Cardiac muscle cell (in vitro differentiated cells and primary cell): ENCODE data around the gene ABHD6. TPM values are rescaled to one million over a fixed set of nuclear protein-coding genes. Genes with fewer than 3 reads are reported as not detected.

Source experiments
- DNase-seq, 2 donors: peaks; one replicate each; pipeline versions ENCODE4 v3.0.0 to v3.0.0-alpha.2; 2010 to 2017; ENCODE audit warnings: low read depth in 1 of 2, low spot score in 1 of 2
- H3K27ac ChIP-seq: fragments of 200-600 bp; sonication (generic); 2 replicates; pipeline ENCODE4 v1.5.1; 2016
- H3K27me3 ChIP-seq: fragments of 200-600 bp; sonication (generic); 2 replicates; pipeline ENCODE4 v1.6.0; 2016; ENCODE audit warnings: control low read depth
- H3K36me3 ChIP-seq: fragments of 200-600 bp; sonication (generic); 2 replicates; pipeline ENCODE4 v1.5.1; 2016; ENCODE audit warnings: control low read depth
- H3K4me1 ChIP-seq: fragments of 200-600 bp; sonication (generic); 2 replicates; pipeline ENCODE4 v1.8.1; 2017; ENCODE audit warnings: low read depth, mild to moderate bottlenecking, mixed run types
- H3K4me3 ChIP-seq: fragments of 200-600 bp; sonication (generic); 2 replicates; pipeline ENCODE4 v1.5.1; 2016; ENCODE audit warnings: mild to moderate bottlenecking
- H3K9me3 ChIP-seq: fragments of 200-600 bp; sonication (generic); 2 replicates; pipeline ENCODE4 v1.5.1; 2017; ENCODE audit warnings: low read depth, mild to moderate bottlenecking, control low read depth
- CTCF ChIP-seq: IDR thresholded peaks from 2 replicates; pipeline ENCODE4 v1.5.1; 2012; ENCODE audit warnings: low read depth, mild to moderate bottlenecking, low read length
- polyA plus RNA-seq: library from polyadenylated mRNA; unstranded; fragments of >200 nt; fragmentation: Nextera tagmentation; extraction: Ambion mirVana; gene quantifications from 2 replicates; pipeline ENCODE4 v1.2.1, GENCODE V29; 2016
- total RNA-seq: library from RNA; depleted of rRNA; stranded (reverse); fragments of >200 nt; gene quantifications from 2 replicates; pipeline ENCODE4 v1.2.3, GENCODE V29; 2016

ABHD6 gene
- total and polyA plus RNA-seq, 2 experiments from 2014 or later: 12.9 to 31.4 TPM

DNA sequence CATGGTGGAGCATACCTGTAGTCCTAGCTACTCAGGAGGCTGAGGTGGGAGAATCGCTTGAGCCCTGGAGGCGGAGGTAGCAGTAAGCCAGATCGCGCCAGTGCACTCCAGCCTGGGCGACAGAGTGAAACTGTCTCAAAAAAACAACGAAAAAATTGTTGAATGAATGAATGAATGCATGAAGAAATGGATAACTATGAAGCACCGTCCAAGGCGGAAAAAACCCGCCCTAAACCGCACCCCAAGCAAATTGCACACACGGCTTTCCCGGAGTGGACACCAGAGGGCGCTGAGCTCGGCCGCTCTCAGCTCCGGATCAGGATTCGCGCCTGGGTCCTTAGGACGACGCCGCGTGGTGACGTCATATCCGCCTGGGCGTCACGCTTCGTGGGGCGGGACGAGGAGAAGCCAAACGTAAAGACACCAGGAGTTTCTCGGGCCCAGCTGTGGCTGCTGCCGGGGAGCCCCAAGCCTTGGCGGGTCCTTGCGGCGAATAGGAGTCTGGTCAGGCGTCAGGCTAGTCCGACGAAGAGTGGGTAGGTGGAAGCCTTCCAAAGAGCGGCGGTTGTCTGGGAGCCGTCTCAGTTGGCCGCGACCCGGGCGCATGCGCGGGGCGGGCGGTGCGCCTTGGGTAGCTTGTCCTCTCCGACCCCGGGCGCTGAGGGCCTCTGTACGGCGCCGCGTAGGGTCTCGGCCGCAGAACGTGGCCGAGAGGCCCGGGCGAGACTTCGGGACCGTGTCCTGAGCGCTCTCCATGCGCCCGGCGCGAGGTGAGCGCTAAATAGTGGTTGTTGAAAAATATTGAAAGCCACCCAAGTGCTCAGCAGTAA, 68.5 kb downstream of the ABHD6 start, which contains the start of the genes HTD2 and RPP14:
Gene HTD2, plus strand, starts transcription at position 639 of the 830 bp plus-strand sequence. CDS start 11,094 bp downstream, outside the sequence.
Gene RPP14, plus strand, starts transcription at position 364 of the 830 bp plus-strand sequence. CDS start 4,085 bp downstream, outside the sequence.
- peak; percentile 98 to 99 for DNase-seq
- H3K36me3 ChIP-seq: peaks cover 13% of the 10 kb centered on the region
- peak within 1 kb of the TSS; percentile 100 for H3K27ac ChIP-seq
- peaks cover 13% of the 10 kb centered on the region for H3K4me1 ChIP-seq
- TF ChIP-seq CTCF: peak; percentile 98
- no peaks in the 10 kb centered on the region for H3K9me3 ChIP-seq
- peak within 1 kb of the TSS; percentile 95 for H3K4me3 ChIP-seq
- no peaks in the 10 kb centered on the region for H3K27me3 ChIP-seq

DNA sequence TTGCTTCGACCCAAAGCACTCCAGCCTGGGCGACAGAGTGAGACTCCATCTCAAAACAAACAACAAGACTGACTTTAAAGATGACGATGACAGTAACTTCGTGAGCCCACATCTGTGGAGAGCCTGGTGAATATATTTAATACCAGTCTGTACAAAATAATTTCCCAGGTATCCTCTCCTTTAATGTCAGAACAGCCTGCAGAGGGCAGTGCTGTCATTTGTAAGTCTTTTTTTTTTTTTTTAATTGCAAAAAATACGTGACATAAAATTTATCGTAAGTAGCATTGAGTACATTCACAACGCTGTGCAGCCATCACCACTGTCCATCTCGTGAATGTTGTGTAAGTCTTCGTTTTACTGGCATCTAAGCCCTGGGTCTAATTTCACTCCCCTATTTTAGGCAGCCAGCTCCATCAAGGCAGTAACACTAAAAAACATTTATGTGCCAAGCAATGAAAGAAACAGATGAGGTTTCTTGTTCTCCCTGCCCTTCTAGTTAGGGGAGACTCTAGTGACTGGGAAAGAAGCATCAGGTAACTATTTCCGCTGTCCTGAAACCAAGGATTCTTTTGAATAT, 70.1 kb downstream of the ABHD6 start:
- DNase-seq: peak; percentile 47 to 75
- peaks cover 25% of the 10 kb centered on the region for H3K36me3 ChIP-seq
- H3K4me3 ChIP-seq: peak overlapping the region; percentile 95
- no peaks in the 10 kb centered on the region for H3K27me3 ChIP-seq
- no peaks in the 10 kb centered on the region for H3K9me3 ChIP-seq
- H3K27ac ChIP-seq: peak overlapping the region; percentile 100
- peaks cover 13% of the 10 kb centered on the region for H3K4me1 ChIP-seq
- peak; percentile 49 for TF ChIP-seq CTCF

DNA sequence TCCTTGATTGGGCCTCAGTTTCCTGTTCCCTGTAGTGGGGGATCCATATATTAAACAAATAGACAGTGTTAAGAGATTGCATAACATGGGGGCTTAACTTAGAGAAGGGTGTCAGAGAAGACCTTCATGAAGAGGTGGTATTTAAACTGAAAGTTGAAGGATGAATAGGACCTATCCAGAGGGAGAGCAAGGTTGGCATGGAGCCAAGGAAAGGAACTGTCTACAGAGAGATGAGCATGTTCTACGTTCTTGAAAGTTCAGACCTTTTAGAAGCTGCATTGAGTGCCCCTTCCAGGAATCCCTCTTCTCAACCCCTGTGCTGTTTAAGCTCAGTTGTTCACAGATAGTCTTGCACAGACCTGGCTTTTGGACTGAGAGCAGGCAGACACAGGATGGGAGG, 71.1 kb downstream of the ABHD6 start:
- peaks cover 13% of the 10 kb centered on the region for H3K4me1 ChIP-seq
- no peak for TF ChIP-seq CTCF
- H3K9me3 ChIP-seq: no peaks in the 10 kb centered on the region
- no peaks in the 10 kb centered on the region for H3K27me3 ChIP-seq
- peaks cover 31% of the 10 kb centered on the region for H3K36me3 ChIP-seq
- no peak overlapping the region for H3K4me3 ChIP-seq
- peak in 1 of 2 donors; percentile 15 for DNase-seq
- H3K27ac ChIP-seq: no peak overlapping the region

GRCh38 chr3:58317811-58318210, 80.2 kb downstream of the ABHD6 start:
- no peak for DNase-seq
- H3K9me3 ChIP-seq: no peaks in the 10 kb centered on the region
- no peak overlapping the region for H3K4me3 ChIP-seq
- H3K27me3 ChIP-seq: no peaks in the 10 kb centered on the region
- TF ChIP-seq CTCF: no peak
- no peak overlapping the region for H3K27ac ChIP-seq
- H3K4me1 ChIP-seq: peaks cover 5% of the 10 kb centered on the region
- H3K36me3 ChIP-seq: peaks cover 44% of the 10 kb centered on the region

- Histone ChIP-seq H3K27ac (no peak overlapping the region), H3K27me3 (no peaks in the 10 kb centered on the region), H3K4me3 (no peak overlapping the region), H3K4me1 (peaks cover 22% of the 10 kb centered on the region), H3K9me3 (no peaks in the 10 kb centered on the region), H3K36me3 (peaks cover 14% of the 10 kb centered on the region)
- DNase-seq: no peak
- TF ChIP-seq CTCF: no peak
Measured at GRCh38 chr3:58321791-58322190, 84.2 kb downstream of the ABHD6 start.
